Activated T-helper 1 cell treated with anti-CD3 and anti-CD28 coated beads, Interleukin-12 subunit alpha, Interleukin-12 subunit beta, Interleukin-2, Interleukin-4 antibody, amounts not matched to agents 30 ng/mL and 10 ng/mL and 1 ng/mL, durations not matched to agents 14 hours and 24 hours and 36 hours (primary cell): Measurements from ENCODE around the gene METTL22. TPM values are rescaled to one million over a fixed set of nuclear protein-coding genes. Genes with fewer than 3 reads are reported as not detected.
"Not testable (repeated sequence)": the region's sequence is repeated elsewhere in the genome, so short reads cannot be mapped to it uniquely, and the experiment has no call there.

Source experiments
- DNase-seq: peaks from one replicate; pipeline ENCODE4 v3.0.0; 2021; ENCODE audit warnings: low spot score
- H3K27ac Mint-ChIP-seq: one replicate; pipeline ENCODE4 v1.8.0; 2021; ENCODE audit warnings: mild to moderate bottlenecking, mixed read lengths
- H3K27me3 Mint-ChIP-seq: one replicate; pipeline ENCODE4 v1.8.0; 2022; ENCODE audit warnings: mild to moderate bottlenecking, moderate library complexity, mixed read lengths; ENCODE audit not compliant: insufficient read depth
- H3K36me3 Mint-ChIP-seq: one replicate; pipeline ENCODE4 v1.8.0; 2021; ENCODE audit warnings: low read depth, mixed read lengths
- H3K4me1 Mint-ChIP-seq: one replicate; pipeline ENCODE4 v1.8.0; 2021; ENCODE audit warnings: low read depth, mixed read lengths
- H3K4me3 Mint-ChIP-seq: one replicate; pipeline ENCODE4 v1.8.0; 2021; ENCODE audit warnings: mild to moderate bottlenecking, moderate library complexity, mixed read lengths
- H3K9me3 Mint-ChIP-seq: one replicate; pipeline ENCODE4 v1.8.0; 2021; ENCODE audit warnings: mixed read lengths
- intact Hi-C: fragments of 100-400 bp; cut with micrococcal nuclease; formaldehyde crosslinking; loops from one replicate; pipeline ENCODE4 v1.15.1; 2024
- total RNA-seq: library from RNA; stranded (reverse); gene quantifications from 2 replicates; pipeline ENCODE4 v1.2.3, GENCODE V29; 2022

The METTL22 gene
- total RNA-seq, 1 donor from 2014 or later: 32.0 TPM

DNA sequence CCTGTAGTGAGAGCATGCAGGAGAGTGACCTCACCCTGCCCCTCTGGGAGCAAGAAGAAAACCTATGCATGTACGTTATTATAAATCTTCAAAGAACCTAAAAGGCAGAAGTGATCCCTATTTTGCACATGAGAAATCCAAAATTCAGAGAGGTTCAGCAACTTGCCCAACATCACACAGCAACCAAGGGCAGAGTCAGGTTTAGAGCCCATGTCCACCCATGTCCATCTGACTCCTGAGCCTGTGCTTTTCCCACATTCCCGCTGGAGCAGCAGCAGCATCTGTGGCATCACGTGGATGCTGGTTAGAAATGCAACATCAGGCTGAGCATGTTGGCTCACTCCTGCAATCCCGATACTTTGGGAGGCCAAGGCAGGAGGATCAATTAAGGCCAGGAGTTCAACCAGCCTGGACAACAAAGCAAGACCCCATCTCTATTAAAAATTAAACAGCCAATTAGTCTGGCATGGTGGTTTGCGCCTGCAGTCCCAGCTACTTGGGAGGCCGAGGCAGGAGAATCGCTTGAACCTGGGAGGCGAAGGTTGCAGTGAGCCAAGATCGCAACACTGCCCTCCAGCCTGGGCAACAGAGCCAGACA lies 26.3 kb downstream of the METTL22 start:
- Mint-ChIP-seq H3K36me3 (peaks cover 38% of the 10 kb centered on the region), H3K4me1 (peaks cover 8% of the 10 kb centered on the region), H3K27ac (no peak overlapping the region), H3K9me3 (no peaks in the 10 kb centered on the region), H3K4me3 (no peak overlapping the region), H3K27me3 (no peaks in the 10 kb centered on the region)
- no peak for DNase-seq
- intact Hi-C loops: no loop called here

DNA sequence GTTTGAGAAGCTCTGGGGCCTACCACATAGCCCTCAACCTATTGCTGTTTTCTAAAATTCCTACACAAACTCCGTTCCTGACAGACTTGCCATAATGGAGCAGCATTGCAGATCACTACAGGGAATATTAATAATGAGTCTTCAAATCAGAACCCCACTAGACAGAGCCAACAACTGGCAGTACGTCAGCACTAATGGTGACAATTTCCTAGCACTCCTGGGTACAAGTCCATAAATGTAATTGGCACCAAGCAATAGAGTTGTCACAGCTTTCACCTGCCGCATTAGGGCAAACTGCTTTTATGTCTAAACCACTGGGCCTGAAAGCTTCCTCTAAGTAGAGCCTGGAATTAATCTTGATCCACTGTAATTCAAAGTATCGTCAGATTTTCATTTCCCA lies 27.4 kb downstream of the METTL22 start:
- DNase-seq: no peak
- intact Hi-C loops: no loop called here
- Mint-ChIP-seq H3K27ac (no peak overlapping the region), H3K4me3 (no peak overlapping the region), H3K27me3 (no peaks in the 10 kb centered on the region), H3K9me3 (no peaks in the 10 kb centered on the region), H3K4me1 (peaks cover 8% of the 10 kb centered on the region), H3K36me3 (peaks cover 33% of the 10 kb centered on the region)

DNA sequence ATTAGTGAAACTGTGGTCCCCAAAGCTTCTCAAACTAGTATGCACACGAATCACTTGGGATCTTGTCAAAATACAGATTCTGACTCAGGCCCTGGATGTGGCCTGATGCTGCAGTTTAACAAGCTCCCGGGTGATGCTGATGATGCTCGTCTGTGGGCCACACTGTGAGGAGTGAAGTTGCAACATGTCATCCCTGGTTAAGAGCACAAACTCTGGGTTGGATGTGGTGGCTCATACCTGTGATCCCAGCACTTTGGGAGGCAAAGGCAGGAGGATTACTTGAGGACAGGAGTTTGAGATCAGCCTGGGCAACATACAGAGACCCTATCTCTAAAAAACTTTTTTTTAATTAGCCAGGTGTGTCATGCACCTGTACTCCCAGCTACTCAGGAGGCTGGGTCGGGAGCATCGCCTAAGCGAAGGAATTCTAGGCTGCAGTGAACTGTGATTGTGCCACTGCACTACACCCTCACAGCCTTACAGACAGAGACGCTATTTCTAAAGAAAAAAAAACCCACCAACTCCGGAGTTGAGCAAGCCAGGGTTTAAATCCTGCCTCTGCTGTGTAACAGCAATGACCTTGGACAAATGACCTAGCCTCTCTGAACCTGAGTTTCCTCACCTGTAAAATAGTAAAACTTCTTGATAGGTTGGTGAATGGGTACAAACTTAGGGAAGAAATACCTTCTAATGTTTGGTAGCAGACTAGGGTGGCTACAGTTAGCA lies 28.5 kb downstream of the METTL22 start:
- H3K27ac Mint-ChIP-seq: no peak overlapping the region
- H3K4me3 Mint-ChIP-seq: no peak overlapping the region
- intact Hi-C loops: no loop called here

DNA sequence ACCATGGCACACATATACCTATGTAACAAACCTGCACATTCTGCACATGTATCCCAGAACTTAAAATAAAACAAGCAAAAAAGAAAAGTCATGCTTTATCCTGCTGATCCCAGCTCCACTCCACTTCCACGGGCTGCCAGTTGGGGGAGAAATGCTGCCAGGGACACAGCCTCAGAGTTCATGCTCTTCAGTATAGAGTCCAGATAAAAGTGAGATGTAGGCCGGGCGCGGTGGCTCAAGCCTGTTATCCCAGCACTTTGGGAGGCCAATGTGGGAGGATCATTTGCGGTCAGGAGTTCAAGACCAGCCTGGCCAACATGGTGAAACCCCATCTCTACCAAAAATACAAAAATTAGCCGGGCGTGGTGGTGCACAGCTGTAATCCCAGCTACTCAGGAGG lies 30.5 kb downstream of the METTL22 start:
- H3K27me3 Mint-ChIP-seq, H3K27ac Mint-ChIP-seq, H3K4me1 Mint-ChIP-seq, intact Hi-C loops, DNase-seq, H3K9me3 Mint-ChIP-seq, H3K4me3 Mint-ChIP-seq: not testable (repeated sequence)
- H3K36me3 Mint-ChIP-seq: peaks cover 12% of the 10 kb centered on the region

More for the DNA sequence above, 28.5 kb downstream of the METTL22 start:
- no peaks in the 10 kb centered on the region for H3K9me3 Mint-ChIP-seq
- H3K4me1 Mint-ChIP-seq: peaks cover 2% of the 10 kb centered on the region
- no peaks in the 10 kb centered on the region for H3K27me3 Mint-ChIP-seq
- no peak for DNase-seq
- H3K36me3 Mint-ChIP-seq: peaks cover 22% of the 10 kb centered on the region

DNA sequence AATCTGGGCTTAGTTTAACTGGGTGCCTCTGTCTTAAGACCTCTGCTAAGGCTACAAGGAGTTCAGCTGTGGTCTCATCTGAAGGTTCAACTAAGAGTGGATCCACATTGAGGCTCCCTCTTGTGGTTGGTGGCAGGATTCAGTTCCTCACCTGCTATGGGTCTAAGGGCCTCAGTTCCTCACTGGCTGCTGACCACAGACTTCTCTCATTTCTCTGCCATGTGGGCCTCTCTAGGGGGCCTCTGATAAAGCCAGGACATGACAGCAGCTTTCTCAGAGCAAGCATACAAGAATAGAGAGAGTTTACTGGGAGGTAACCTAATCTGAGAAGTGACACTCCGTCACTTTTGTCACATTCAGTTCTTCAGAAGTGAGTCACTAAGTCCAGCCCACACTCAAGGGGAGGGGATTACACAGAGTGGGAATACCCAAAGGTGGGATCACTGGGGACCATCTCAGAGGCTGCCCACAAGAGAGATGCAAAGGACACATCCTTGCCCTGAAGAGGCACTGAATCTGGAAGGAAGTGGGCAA lies 33.8 kb downstream of the METTL22 start:
- DNase-seq: peak; percentile 24
- intact Hi-C loops: loop anchor here (2.0 kb wide), 1 partner anchor 88 kb away; no protein-coding TSS in a partner anchor
- H3K9me3 Mint-ChIP-seq: no peaks in the 10 kb centered on the region
- H3K27me3 Mint-ChIP-seq: no peaks in the 10 kb centered on the region
- peaks cover 5% of the 10 kb centered on the region for H3K4me1 Mint-ChIP-seq
- no peaks in the 10 kb centered on the region for H3K36me3 Mint-ChIP-seq
- H3K4me3 Mint-ChIP-seq: no peak overlapping the region
- no peak overlapping the region for H3K27ac Mint-ChIP-seq

DNA sequence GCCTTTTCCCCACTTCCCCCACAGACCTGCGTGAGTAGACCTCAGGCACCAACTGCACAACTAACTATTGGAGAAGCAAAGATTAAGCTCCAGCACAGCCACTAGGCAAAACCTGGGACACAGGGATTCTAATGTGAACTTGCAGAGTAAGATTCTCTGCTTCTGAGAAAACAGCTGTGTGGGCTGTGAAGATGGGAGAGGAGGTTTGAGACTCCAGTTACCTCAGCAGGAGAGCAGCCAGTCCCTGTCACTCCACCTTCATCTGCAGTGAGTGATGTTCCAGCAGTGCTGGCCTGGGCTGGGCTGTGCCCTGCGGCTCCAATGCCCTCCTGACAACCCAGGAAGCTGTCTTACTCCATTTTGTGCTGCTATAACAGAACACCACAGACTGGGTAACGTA lies 34.9 kb downstream of the METTL22 start:
- H3K4me3 Mint-ChIP-seq: no peak overlapping the region
- no peak for DNase-seq
- no peak overlapping the region for H3K27ac Mint-ChIP-seq
- no peaks in the 10 kb centered on the region for H3K36me3 Mint-ChIP-seq
- no peaks in the 10 kb centered on the region for H3K9me3 Mint-ChIP-seq
- peaks cover 5% of the 10 kb centered on the region for H3K4me1 Mint-ChIP-seq
- H3K27me3 Mint-ChIP-seq: no peaks in the 10 kb centered on the region
- intact Hi-C loops: no loop called here

DNA sequence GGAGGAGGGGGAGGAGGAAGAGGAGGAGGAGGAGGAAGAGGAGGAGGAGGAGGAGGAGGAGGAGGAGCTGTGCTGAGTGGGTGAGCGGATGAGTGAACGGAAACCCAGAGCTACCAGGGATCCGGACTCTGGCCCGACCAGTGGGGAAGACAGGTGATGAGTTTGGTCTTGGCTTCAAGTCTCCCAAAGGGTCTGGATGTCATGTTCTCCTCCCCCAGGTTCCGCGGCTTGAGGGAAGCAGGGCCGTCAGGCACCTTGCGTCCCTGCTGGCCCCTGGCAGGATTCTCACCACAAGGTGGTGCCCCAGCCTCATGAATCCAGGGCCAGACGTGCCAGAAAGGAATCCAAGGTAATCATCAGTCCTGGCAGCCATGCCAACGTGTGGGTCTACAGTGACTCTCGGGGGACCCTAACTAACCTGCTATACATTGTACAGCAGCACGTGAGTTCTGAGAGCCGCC lies 39.4 kb downstream of the METTL22 start:
- Mint-ChIP-seq H3K4me1 (no peaks in the 10 kb centered on the region), H3K9me3 (no peaks in the 10 kb centered on the region), H3K36me3 (no peaks in the 10 kb centered on the region), H3K27me3 (no peaks in the 10 kb centered on the region), H3K4me3 (no peak overlapping the region), H3K27ac (no peak overlapping the region)
- intact Hi-C loops: loop anchor here (1.0 to 2.0 kb wide), 3 partner anchors 14 to 219 kb away; partner anchors contain the start of genes ABAT, PMM2 and TMEM186
- peak; percentile 46 for DNase-seq

DNA sequence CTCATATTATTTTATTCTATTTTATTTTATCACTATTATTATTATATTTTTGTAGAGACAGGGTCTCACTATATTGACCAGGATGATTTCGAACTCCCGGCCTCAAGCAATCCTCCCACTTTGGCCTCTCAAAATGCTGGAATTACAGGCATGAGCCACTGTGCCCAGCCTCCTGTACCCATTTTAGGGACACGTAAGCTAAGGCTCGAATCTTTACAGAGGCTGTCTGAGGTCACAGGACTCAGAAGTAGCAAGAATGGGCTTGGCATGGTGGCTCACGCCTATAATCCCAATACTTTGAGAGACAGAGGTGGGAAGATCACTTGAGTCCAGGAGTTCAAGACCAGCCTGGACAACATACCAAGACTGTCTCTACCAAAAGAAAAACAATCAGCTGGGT lies 40.2 kb downstream of the METTL22 start:
- DNase-seq: no peak
- H3K4me1 Mint-ChIP-seq: no peaks in the 10 kb centered on the region
- no peaks in the 10 kb centered on the region for H3K36me3 Mint-ChIP-seq
- intact Hi-C loops: loop anchor here (1.0 to 2.0 kb wide), 3 partner anchors 13 to 219 kb away; partner anchors contain the start of genes ABAT, PMM2 and TMEM186
- no peaks in the 10 kb centered on the region for H3K27me3 Mint-ChIP-seq
- H3K9me3 Mint-ChIP-seq: no peaks in the 10 kb centered on the region
- H3K4me3 Mint-ChIP-seq: no peak overlapping the region
- H3K27ac Mint-ChIP-seq: no peak overlapping the region

DNA sequence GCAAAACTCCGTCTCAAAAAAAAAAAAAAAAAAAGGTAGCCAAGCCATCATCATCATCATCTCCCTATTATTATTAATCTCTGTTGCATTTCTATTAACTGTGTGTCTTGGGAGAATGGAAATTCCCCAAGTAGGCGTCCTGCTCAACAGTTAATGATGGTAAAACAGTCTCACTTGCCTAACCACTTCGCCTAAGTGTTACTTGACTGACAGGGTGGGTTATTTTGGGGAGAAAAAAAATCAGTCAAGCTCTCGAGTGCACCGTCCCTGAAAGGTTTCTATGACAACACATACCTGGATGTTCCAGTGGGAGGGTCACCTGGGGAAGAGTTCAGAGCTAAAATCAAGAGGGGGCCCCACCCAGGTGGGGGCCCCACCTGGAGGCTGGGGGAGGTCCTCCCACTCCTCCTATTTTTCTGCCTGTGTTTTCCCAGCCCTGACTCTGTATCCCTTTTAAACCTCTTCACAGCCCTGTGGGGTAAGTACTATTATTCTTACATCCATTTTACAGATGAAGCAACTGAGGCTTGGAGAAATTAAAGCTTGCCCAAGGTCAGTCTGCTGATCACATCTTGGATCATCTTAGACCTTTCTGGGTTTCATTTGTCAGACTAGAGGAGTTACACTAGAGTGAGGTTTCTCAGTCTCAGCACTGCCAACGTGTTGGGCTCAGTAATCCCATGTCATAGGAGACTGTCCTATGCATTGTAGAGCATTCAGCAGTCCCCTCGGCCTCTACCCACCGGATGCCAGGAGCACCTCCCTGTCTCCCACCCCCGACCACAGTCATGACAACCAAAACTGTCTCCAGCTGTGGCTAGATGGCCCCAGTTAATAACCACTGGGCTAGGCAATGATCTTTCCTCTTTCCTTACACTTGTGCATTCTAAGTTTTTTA lies 41.9 kb downstream of the METTL22 start:
- no peak overlapping the region for H3K4me3 Mint-ChIP-seq
- H3K27me3 Mint-ChIP-seq: no peaks in the 10 kb centered on the region
- H3K4me1 Mint-ChIP-seq: no peaks in the 10 kb centered on the region
- no peaks in the 10 kb centered on the region for H3K36me3 Mint-ChIP-seq
- no peak for DNase-seq
- no peaks in the 10 kb centered on the region for H3K9me3 Mint-ChIP-seq
- no peak overlapping the region for H3K27ac Mint-ChIP-seq
- intact Hi-C loops: no loop called here

DNA sequence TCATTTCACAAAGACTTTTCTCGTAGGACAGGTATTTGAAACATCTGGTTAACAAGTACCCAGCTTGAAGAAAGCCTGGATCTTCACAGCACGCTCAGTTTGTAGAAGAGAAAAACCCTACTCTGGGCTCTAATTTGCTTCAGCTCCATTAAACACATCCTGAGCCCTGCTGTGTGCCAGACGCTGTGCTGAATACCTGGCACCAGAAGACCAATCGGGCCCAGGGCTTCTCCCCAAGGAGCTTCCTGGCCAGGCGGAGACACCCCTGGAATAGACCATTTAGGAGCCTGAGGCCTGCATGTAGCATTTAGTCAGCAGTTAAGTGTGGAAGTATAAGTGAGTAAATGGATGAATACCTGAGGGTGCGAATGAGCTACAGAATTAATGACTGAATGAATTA lies 44.0 kb downstream of the METTL22 start:
- intact Hi-C loops: no loop called here
- H3K36me3 Mint-ChIP-seq: no peaks in the 10 kb centered on the region
- no peaks in the 10 kb centered on the region for H3K9me3 Mint-ChIP-seq
- H3K27ac Mint-ChIP-seq: no peak overlapping the region
- DNase-seq: no peak
- no peaks in the 10 kb centered on the region for H3K4me1 Mint-ChIP-seq
- H3K4me3 Mint-ChIP-seq: no peak overlapping the region
- peaks cover 3% of the 10 kb centered on the region for H3K27me3 Mint-ChIP-seq

DNA sequence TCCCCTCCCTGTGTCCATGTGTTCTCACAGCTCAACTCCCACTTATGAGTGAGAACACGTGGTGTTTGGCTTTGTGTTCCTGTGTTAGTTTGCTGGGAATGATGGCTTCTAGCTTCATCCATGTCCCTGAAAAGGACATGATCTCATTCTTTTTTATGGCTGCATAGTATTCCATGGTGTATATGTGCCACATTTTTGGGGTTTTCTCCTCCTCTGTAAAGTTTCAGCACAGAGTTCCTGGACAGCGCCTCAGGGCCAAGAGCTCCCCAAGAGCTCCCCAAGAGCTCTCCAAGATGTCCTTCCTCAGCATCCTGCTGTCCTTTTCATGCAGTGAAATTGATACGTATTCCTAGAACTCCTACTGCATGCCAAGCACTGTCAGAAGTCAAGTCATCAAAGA lies 46.0 kb downstream of the METTL22 start:
- H3K27me3 Mint-ChIP-seq: peaks cover 3% of the 10 kb centered on the region
- H3K4me1 Mint-ChIP-seq: no peaks in the 10 kb centered on the region
- no peaks in the 10 kb centered on the region for H3K36me3 Mint-ChIP-seq
- H3K4me3 Mint-ChIP-seq: no peak overlapping the region
- H3K27ac Mint-ChIP-seq: no peak overlapping the region
- DNase-seq: no peak
- H3K9me3 Mint-ChIP-seq: no peaks in the 10 kb centered on the region
- intact Hi-C loops: no loop called here

DNA sequence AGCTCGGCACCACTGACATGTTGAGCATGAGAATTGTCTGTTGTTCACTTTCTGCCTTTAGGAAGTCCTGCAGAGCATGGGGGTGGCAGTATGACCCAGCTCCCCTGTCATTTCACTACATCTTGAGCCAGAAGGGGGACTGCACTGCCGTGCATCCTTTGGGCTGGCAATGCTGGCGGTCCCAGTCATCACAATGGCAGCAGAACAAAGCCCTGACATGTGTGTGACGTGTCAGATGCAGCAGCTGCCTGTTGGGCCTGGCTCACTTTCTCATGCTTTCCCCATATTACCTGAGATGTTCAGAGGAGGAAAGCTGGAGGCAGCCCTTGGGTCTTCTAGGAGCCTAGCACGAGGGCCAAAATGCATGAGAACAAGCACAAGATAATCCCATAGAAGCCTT lies 46.6 kb downstream of the METTL22 start:
- intact Hi-C loops: no loop called here

More for the DNA sequence above, 46.6 kb downstream of the METTL22 start:
- Mint-ChIP-seq H3K9me3 (no peaks in the 10 kb centered on the region), H3K36me3 (no peaks in the 10 kb centered on the region), H3K4me3 (no peak overlapping the region), H3K4me1 (no peaks in the 10 kb centered on the region), H3K27me3 (peaks cover 3% of the 10 kb centered on the region), H3K27ac (no peak overlapping the region)
- DNase-seq: no peak
